Right forelimb (tissue), 1 donor: Measurements from ENCODE around the gene DENND4C.

Experiments
- DNase-seq: peaks from one replicate; pipeline ENCODE4 v3.0.0-alpha.2; 2018

DENND4C gene

GRCh38 chr9:19420877-19421276 is 190.4 kb downstream of the DENND4C start:
- no peak for DNase-seq
